K562 (cell line): ENCODE measurements around the gene NT5DC2. TPM values are rescaled to one million over a fixed set of nuclear protein-coding genes. Genes with fewer than 3 reads are reported as not detected.

Source experiments
- ATAC-seq: fragments of 200-7000 bp; cut with Tn5 transposase; 3 replicates; pipeline ENCODE4 v1.9.1; 2020; ENCODE audit warnings: moderate library complexity
- BruUV-seq: library from RNA; stranded (reverse); fragments of 400-500 nt; replicated peaks from 2 replicates; lab custom pipeline; 2021; lab: Mats Ljungman, UMichigan
- CTCF ChIA-PET: fragments of 300-600 bp; formaldehyde crosslinking; extraction: SDS; loops from one replicate; lab custom pipeline; 2021; ENCODE audit warnings: low intra/inter-chr PET ratio; lab: Yijun Ruan, JAX
- POLR2A ChIA-PET: fragments of 300-600, 350-650 bp; sonication (Branson Sonifier 250); formaldehyde crosslinking; extraction: SDS; loops from one replicate; lab custom pipeline; 2021; ENCODE audit warnings: antibody characterized with exemption, inconsistent platforms; lab: Yijun Ruan, JAX
- DNase-seq, 4 experiments: peaks; one replicate each; pipeline versions ENCODE4 v3.0.0 to v3.0.0-alpha.2; 2011 to 2018; ENCODE audit warnings: low spot score in 3 of 4, mixed read lengths in 3 of 4; ENCODE audit errors: extremely low read depth in 1 of 4
- FAIRE-seq: peaks from 2 replicates; lab custom pipeline; 2011; peaks lifted over from hg19 to GRCh38; lab: Jason Lieb, UNC
- H2AFZ ChIP-seq: 2 replicates; pipeline ENCODE4 v1.6.0; 2011; ENCODE audit warnings: low read depth, low read length, control low read depth, inconsistent platforms
- H3K27ac ChIP-seq: fragments of 200-600 bp; 3 replicates; pipeline ENCODE4 v1.8.0; 2011; ENCODE audit warnings: low read depth, mild to moderate bottlenecking, control low read depth, inconsistent platforms, low read length, moderate library complexity, mixed read lengths; ENCODE audit errors: extremely low read depth
- H3K27me3 ChIP-seq, 2 experiments: fragments of 300-600 bp in 1 of 2; 2 replicates in 1 of 2; 3 replicates in 1 of 2; pipeline versions ENCODE4 v1.6.0 to v1.8.0; 2011; ENCODE audit warnings: inconsistent platforms in 2 of 2, low read length in 2 of 2, mild to moderate bottlenecking in 1 of 2, mixed read lengths in 1 of 2, moderate library complexity in 1 of 2; ENCODE audit not compliant: control insufficient read depth in 2 of 2, insufficient read depth in 2 of 2
- H3K36me3 ChIP-seq: fragments of 300-600 bp; 3 replicates; pipeline ENCODE4 v1.8.0; 2011; ENCODE audit warnings: mild to moderate bottlenecking, low read length, inconsistent platforms; ENCODE audit not compliant: control insufficient read depth, insufficient read depth
- H3K4me1 ChIP-seq, 2 experiments: fragments of 200-600 bp in 1 of 2; replicated peaks in 1 of 2; 2 replicates in 1 of 2; 3 replicates in 1 of 2; pipeline versions ENCODE4 v1.5.1 to v1.8.0; 2011; ENCODE audit warnings: inconsistent platforms in 2 of 2, low read length in 2 of 2, mild to moderate bottlenecking in 1 of 2, mixed read lengths in 1 of 2, moderate library complexity in 1 of 2; ENCODE audit not compliant: control insufficient read depth in 2 of 2, insufficient read depth in 2 of 2
- H3K4me2 ChIP-seq: 2 replicates; pipeline ENCODE4 v1.6.1; 2011; ENCODE audit warnings: low read length, control low read depth, inconsistent platforms, mixed read lengths; ENCODE audit not compliant: insufficient read depth
- H3K4me3 ChIP-seq: fragments of 200-600 bp; sonication (generic), shearing (Covaris generic); 2 replicates; pipeline ENCODE4 v1.5.1; 2016; ENCODE audit warnings: control low read depth, inconsistent platforms
- H3K79me2 ChIP-seq: fragments of 200-600 bp; 3 replicates; pipeline ENCODE4 v1.8.0; 2011; ENCODE audit warnings: low read length, inconsistent platforms; ENCODE audit not compliant: control insufficient read depth, insufficient read depth
- H3K9ac ChIP-seq, 2 experiments: 2 replicates each; pipeline versions ENCODE4 v1.6.0 to v1.6.1; 2011; ENCODE audit warnings: low read depth in 2 of 2, low read length in 2 of 2, control low read depth in 1 of 2, inconsistent platforms in 1 of 2, mild to moderate bottlenecking in 1 of 2, mixed read lengths in 1 of 2; ENCODE audit not compliant: insufficient read depth in 1 of 2
- H3K9me1 ChIP-seq: one replicate; pipeline ENCODE4 v1.6.0; 2011; ENCODE audit warnings: inconsistent platforms, mild to moderate bottlenecking, low read length, moderate library complexity; ENCODE audit not compliant: control insufficient read depth, insufficient read depth
- H3K9me3 ChIP-seq: replicated peaks from 2 replicates; pipeline ENCODE4 v1.5.1; 2011; ENCODE audit warnings: low read depth, low read length, inconsistent platforms; ENCODE audit not compliant: control insufficient read depth, insufficient read depth
- H4K20me1 ChIP-seq: replicated peaks from 2 replicates; pipeline ENCODE4 v1.6.1; 2011; ENCODE audit warnings: low read length, inconsistent platforms, mixed read lengths; ENCODE audit not compliant: control insufficient read depth, insufficient read depth
- BRF2 ChIP-seq: IDR thresholded peaks from 3 replicates; pipeline ENCODE4 v1.6.1; 2011; ENCODE audit warnings: borderline replicate concordance, mild to moderate bottlenecking; ENCODE audit not compliant: insufficient read length, insufficient read depth
- C11orf30 ChIP-seq: fragments of 450-650 bp; IDR thresholded peaks from 2 replicates; pipeline ENCODE4 v1.6.1; 2016; ENCODE audit warnings: low read depth, mild to moderate bottlenecking
- CSDE1 ChIP-seq, 2 experiments: fragments of 450-650 bp; IDR thresholded peaks; 2 replicates each; pipeline ENCODE4 v1.6.1; 2016; ENCODE audit warnings: mild to moderate bottlenecking in 1 of 2
- DACH1 ChIP-seq: fragments of 450-650 bp; IDR thresholded peaks from 2 replicates; pipeline ENCODE4 v1.6.1; 2018; ENCODE audit not compliant: partially characterized antibody
- ELK1 ChIP-seq: sonication (generic); formaldehyde crosslinking; IDR thresholded peaks from 2 replicates; pipeline ENCODE4 v1.8.1; 2022; ENCODE audit warnings: missing genetic modification reagents
- HDAC1 ChIP-seq, 2 experiments: fragments of 450-650 bp; IDR thresholded peaks; 2 replicates each; pipeline ENCODE4 v1.6.1; 2016 to 2017; ENCODE audit warnings: inconsistent platforms in 1 of 2, mild to moderate bottlenecking in 1 of 2, moderate library complexity in 1 of 2
- HMBOX1 ChIP-seq: sonication (generic); IDR thresholded peaks from 2 replicates; pipeline ENCODE4 v1.6.1; 2016
- ID3 ChIP-seq, 2 experiments: fragments of 250-450 bp in 1 of 2; fragments of 450-650 bp in 1 of 2; sonication (Bioruptor Pico) in 1 of 2; IDR thresholded peaks; 2 replicates each; pipeline versions ENCODE4 v1.6.1 to v1.8.0; 2016 to 2021; ENCODE audit warnings: mild to moderate bottlenecking in 2 of 2, moderate library complexity in 2 of 2, missing compliant biosample characterization in 1 of 2, missing genetic modification characterization in 1 of 2
- NFATC3 ChIP-seq: fragments of 450-650 bp; IDR thresholded peaks from 2 replicates; pipeline ENCODE4 v1.6.1; 2017; ENCODE audit warnings: mild to moderate bottlenecking
- NFE2 ChIP-seq: IDR thresholded peaks from 2 replicates; pipeline ENCODE4 v1.6.1; 2014; ENCODE audit warnings: antibody characterized with exemption, low read depth
- PRPF4 ChIP-seq: fragments of 200-400 bp; formaldehyde crosslinking; IDR thresholded peaks from one replicate; pipeline ENCODE4 v1.6.1; 2017; ENCODE audit warnings: low read length, low read depth, mild to moderate bottlenecking; ENCODE audit not compliant: insufficient read depth, poor library complexity, severe bottlenecking
- SIRT6 ChIP-seq: IDR thresholded peaks from one replicate; pipeline ENCODE4 v1.6.1; 2012; ENCODE audit warnings: low read depth, mild to moderate bottlenecking, control low read depth, inconsistent platforms, low read length, moderate library complexity
- SMAD1 ChIP-seq: fragments of 150-350 bp; IDR thresholded peaks from 2 replicates; pipeline ENCODE4 v1.6.1; 2014; ENCODE audit warnings: low read length, low read depth; ENCODE audit not compliant: partially characterized antibody
- TFAM ChIP-seq: fragments of 250-450 bp; sonication (Bioruptor Pico); conservative IDR thresholded peaks from 2 replicates; pipeline ENCODE4 v1.5.0; 2021; ENCODE audit warnings: mild to moderate bottlenecking, moderate library complexity
- ZBTB7A ChIP-seq: IDR thresholded peaks from 2 replicates; pipeline ENCODE4 v1.6.1; 2011; ENCODE audit warnings: low read depth, mild to moderate bottlenecking, low read length, moderate library complexity, borderline replicate concordance; ENCODE audit not compliant: control insufficient read depth
- ZC3H11A ChIP-seq: IDR thresholded peaks from 2 replicates; pipeline ENCODE4 v1.6.1; 2012; ENCODE audit warnings: low read depth, low read length, improper control_type of control experiment
- ZZZ3 ChIP-seq: fragments of 450-650 bp; IDR thresholded peaks from 2 replicates; pipeline ENCODE4 v1.6.1; 2016; ENCODE audit warnings: antibody characterized with exemption, mild to moderate bottlenecking, moderate library complexity
- WGBS: fragments of 100-300 bp; shearing (Covaris generic); methylation state at CpG from one replicate; pipeline ENCODE4 v1.1.6; 2016; ENCODE audit warnings: low coverage, mixed read lengths; ENCODE audit not compliant: insufficient coverage; ENCODE audit errors: missing lambda C conversion rate; 5-methylcytosine and 5-hydroxymethylcytosine counted together
- in situ Hi-C: fragments of 300-500 bp; cut with MboI; formaldehyde crosslinking; loops from 4 replicates; pipeline ENCODE4 v1.15.0; 2018; ENCODE audit warnings: inconsistent platforms, mixed read lengths
- intact Hi-C: fragments of 100-400 bp; cut with micrococcal nuclease; formaldehyde crosslinking; loops from 2 replicates; pipeline ENCODE4 v1.14.2; 2022
- polyA plus RNA-seq, 8 experiments: library from polyadenylated mRNA; depleted of rRNA in 4 of 8; stranded (reverse) in 5 of 8; unstranded in 3 of 8; fragments of >200 nt; fragmentation: Nextera tagmentation in 2 of 8; fragmentation: Illumina TruSeq in 1 of 8; extraction: Ambion mirVana in 2 of 8; extraction: Trizol in 1 of 8; gene quantifications; 2 replicates each; pipeline versions ENCODE4 v1.2.1 to v1.2.3, GENCODE V29; 2011 to 2014; ENCODE audit warnings: inconsistent platforms in 1 of 8, missing spikeins in 1 of 8
- total RNA-seq, 7 experiments: library from RNA; depleted of rRNA in 6 of 7; stranded (reverse); fragments of >200 nt in 6 of 7; fragmentation: Illumina TruSeq in 2 of 7; extraction: Trizol in 2 of 7; gene quantifications; 2 replicates each; pipeline versions ENCODE4 v1.2.1 to v1.2.3, GENCODE V29; 2011 to 2021; ENCODE audit warnings: low replicate concordance in 1 of 7

NT5DC2 gene
- total and polyA plus RNA-seq, 9 of the 15 experiments (the other 6 are each of a cell fraction or from before 2014, with no cell fraction given): 25.6 to 168 (median 122) TPM

GRCh38 chr3:52507359-52507758 is 26.3 kb downstream of the NT5DC2 start:
- Histone ChIP-seq H3K4me3 (no peak overlapping the region), H2AFZ (no peak overlapping the region), H3K79me2 (no peaks in the 10 kb centered on the region)
- DNase-seq: no peak
- ATAC-seq: no peak
- intact Hi-C loops: no loop called here
- TF ChIP-seq HMBOX1 (no peak), NFE2 (no peak), SMAD1 (no peak), BRF2 (no peak), PRPF4 (no peak), NFATC3 (no peak), ID3 (CRISPR knock-in tag; IDR thresholded peaks at IDR 0.05) (no peak), ID3 (tag; IDR thresholded peaks at IDR 0.05) (no peak), ELK1 (CRISPR knock-in tag) (no peak), DACH1 (no peak), ZZZ3 (no peak), CSDE1 (IDR thresholded peaks at IDR 0.05) (no peak), C11orf30 (no peak), ZBTB7A (no peak), ZC3H11A (no peak), SIRT6 (no peak), TFAM (CRISPR knock-in tag) (no peak), HDAC1 (IDR thresholded peaks at IDR 0.05) (no peak)
- TF ChIP-seq, all 486 proteins: peak for 0
- H3K27ac ChIP-seq: no peak overlapping the region
- CTCF ChIA-PET: no interaction called here
- H3K27me3 ChIP-seq: peaks cover 0 to 20% of the 10 kb centered on the region in 2 experiments; a peak in 2 of 5 replicates
- no peaks in the 10 kb centered on the region for H3K9me1 ChIP-seq
- FAIRE-seq: no peak
- H3K4me2 ChIP-seq: no peak overlapping the region
- 0% methylated on average over 2 of the region's 5 CpGs for WGBS
- no TSS peak for BruUV-seq
- H3K9me3 ChIP-seq: no peaks in the 10 kb centered on the region
- no peaks in the 10 kb centered on the region for H4K20me1 ChIP-seq
- peaks cover 0 to 36% of the 10 kb centered on the region in 2 experiments; a peak in 2 of 5 replicates for H3K4me1 ChIP-seq
- in situ Hi-C loops: no loop called here
- no peaks in the 10 kb centered on the region for H3K36me3 ChIP-seq
- no peak overlapping the region; a peak in 1 of 4 replicates for H3K9ac ChIP-seq
- POLR2A ChIA-PET: no interaction called here
